C4-2B (cell line): ENCODE measurements around the gene OXGR1.

Experiments used
- H3K27ac ChIP-seq: fragments of 450-650 bp; 2 replicates; pipeline ENCODE4 v1.5.1; 2017
- ZFX ChIP-seq: fragments of 450-650 bp; IDR thresholded peaks from 2 replicates; pipeline ENCODE4 v1.6.1; 2017
- TF ChIP-seq, protein P1 (sequence below): fragments of 450-650 bp; conservative IDR thresholded peaks from 2 replicates; pipeline ENCODE4 v1.5.1; 2017; ENCODE audit warnings: mild to moderate bottlenecking

Gene OXGR1

DNA sequence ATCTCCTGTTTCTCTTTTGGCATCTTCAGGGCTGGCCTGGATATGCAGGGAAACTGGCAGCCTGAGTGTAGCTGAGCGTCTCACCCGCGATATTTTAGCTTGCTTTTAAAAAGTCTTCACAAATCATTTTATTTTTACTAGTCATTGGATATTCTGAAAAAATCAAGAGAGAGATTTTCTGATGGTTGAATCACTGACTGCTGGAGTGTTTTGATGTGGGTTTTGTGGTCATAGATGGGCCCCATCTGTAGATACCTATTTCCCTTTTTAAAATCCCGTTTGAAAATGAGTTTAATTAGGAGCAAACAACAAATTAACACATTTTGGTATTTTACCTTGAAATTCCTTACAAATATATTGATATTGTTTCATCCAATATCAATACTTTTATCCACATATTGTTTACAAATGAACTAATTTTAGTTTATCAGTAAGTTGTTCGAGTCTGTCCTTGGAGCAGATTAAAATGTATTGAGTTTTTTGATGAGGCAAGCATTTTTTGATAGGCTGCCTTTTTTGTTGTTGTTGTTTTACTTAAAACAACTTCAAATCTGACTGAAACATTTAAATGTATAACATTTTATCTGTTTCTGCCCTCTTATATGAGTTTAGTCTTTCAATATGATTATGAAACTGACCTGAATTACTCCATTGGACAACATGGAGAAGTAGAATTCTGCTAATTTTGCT, 21.5 kb upstream of the OXGR1 start:
- H3K27ac ChIP-seq = no peak overlapping the region

DNA sequence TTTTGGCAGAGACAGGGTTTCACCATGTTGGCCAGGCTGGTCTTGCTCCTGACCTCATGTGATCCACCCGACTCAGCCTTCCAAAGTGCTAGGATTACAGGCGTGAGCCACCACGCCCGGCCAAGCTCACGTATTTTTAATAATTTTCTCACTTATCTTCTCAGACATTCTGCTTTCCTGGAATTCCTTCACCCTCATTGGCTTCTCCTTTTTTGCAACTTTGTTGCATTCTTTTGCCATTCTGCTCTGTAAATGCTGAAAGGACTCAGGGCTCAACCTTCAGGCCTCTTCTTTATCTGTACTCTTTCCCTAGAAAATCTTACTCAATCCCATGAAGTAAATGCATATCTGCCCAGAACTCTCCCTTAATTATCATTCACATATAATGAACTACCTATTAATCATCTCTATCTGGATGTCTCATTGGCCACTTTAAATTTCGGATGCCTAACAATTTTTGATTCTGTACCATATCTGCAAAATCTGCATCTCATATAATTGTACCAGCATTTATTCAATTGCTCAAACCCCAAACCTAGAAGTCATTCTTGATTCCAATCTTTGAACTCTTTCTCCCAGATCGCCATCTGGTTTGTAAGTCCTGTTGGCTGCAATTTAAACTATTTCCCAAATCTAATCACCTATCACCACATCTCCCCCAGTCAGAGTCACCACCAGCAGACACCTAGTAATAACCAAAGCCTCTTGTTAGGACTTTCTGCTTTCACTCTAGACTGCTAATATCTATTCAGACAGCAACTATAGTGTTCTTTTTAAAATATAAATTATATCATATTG, 18.2 kb upstream of the OXGR1 start:
- TF ChIP-seq, protein P1, sequence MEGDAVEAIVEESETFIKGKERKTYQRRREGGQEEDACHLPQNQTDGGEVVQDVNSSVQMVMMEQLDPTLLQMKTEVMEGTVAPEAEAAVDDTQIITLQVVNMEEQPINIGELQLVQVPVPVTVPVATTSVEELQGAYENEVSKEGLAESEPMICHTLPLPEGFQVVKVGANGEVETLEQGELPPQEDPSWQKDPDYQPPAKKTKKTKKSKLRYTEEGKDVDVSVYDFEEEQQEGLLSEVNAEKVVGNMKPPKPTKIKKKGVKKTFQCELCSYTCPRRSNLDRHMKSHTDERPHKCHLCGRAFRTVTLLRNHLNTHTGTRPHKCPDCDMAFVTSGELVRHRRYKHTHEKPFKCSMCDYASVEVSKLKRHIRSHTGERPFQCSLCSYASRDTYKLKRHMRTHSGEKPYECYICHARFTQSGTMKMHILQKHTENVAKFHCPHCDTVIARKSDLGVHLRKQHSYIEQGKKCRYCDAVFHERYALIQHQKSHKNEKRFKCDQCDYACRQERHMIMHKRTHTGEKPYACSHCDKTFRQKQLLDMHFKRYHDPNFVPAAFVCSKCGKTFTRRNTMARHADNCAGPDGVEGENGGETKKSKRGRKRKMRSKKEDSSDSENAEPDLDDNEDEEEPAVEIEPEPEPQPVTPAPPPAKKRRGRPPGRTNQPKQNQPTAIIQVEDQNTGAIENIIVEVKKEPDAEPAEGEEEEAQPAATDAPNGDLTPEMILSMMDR = no peak
- no peak for TF ChIP-seq ZFX
- H3K27ac ChIP-seq = no peak overlapping the region

More for the DNA sequence above, 21.5 kb upstream of the OXGR1 start:
- no peak for TF ChIP-seq ZFX
- TF ChIP-seq, protein P1 = no peak

DNA sequence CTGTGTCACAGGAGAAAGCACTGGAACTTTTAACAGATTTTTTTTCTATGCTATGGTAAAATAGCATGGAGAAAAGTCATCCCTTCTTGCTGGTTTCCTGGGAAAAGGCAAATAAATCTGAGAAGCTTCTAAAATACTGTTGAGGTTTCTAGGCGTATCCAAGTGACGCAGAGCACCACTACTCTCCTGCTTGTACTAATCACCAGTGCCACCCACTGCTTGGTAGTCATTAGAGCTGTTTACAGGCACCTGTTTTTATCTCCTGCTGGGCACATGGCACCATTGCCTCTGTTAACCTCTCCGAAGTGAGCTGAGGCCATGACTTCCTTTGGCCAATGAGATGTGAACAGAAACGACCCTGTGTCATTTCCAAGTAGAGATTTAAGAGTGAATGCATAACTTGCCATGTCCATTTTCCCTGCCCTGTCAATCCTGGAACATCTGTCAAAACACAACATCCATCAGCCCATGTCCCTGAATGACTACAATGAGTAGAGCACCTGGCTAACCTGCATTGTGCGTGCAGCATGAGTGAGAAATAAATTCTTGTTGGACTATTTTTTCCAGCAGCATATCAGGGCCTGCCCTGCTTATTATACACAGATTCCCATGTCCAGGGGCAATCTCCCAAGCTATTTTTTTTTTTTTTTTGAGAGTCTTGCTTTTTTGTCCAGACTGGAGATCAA, 17.3 kb upstream of the OXGR1 start:
- no peak for TF ChIP-seq ZFX
- TF ChIP-seq, protein P1 = no peak
- no peak overlapping the region for H3K27ac ChIP-seq

DNA sequence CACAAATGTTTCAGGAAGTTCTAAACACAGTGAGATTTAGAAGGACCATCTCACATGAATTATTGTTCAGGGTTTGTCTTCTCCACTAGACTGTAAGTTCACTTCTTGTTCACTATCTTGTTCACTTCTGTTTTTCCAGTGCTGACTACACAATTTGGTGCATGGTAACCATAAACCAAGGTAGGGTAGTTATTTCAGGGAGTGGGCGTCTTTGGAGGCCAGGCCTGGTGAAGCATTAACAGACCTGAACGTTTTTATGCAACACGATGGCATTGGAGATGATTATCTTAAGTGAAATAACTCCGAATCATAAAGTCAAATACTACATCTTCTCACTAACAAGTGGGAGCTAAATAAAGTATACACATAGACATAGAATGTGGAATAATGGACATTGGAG, 14.4 kb upstream of the OXGR1 start:
- TF ChIP-seq, protein P1 = no peak
- no peak for TF ChIP-seq ZFX
- no peak overlapping the region for H3K27ac ChIP-seq

DNA sequence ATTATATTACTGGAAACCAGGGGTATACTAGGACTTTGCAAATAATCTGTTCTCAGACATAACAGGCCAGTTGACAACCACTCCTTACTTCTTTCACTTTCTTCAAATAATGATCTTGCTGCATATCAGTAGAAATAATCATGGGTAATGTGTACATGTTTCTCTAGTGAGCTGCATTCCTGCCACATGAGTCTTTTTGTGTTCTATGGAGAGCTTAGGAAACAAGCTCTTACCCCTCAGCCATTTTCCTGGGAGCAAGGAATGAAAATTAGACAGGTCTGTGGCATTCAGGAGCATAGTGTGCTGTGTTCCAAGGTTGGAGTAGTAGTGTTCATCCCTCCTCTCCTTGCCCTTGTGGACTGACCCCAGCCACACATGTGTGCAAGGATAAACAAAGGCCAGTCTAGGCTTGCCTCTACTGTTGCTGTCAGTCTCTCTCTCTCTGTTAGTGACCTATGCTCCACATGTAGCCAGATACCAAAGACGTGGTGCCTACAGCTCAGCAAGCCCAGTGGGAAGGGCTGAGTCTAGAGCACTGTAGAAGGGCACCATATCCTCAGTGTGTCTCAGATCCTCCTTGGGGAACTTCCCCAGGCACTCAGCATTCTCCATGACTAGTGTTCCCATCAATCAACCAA, 11.5 kb upstream of the OXGR1 start:
- no peak overlapping the region for H3K27ac ChIP-seq
- no peak for TF ChIP-seq ZFX
- TF ChIP-seq, protein P1 = no peak

DNA sequence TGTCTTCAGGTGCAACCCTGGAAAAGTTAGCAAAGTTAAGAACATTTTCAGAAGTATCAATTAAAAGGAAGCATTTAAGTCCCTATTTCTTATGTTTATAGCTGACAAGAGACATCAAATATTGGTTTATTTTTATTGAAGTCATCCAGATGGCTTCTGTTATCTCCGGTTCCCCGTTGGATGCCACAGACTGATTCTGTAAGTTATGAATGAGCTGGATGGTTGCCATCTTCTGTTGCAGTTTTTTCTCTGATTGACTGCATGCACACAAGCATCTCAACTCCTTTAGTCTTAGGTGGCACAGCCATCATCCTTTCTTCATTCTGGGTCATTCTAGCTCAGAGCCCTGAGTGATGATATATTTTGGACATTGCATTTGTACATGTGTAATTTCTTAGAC, 10.6 kb upstream of the OXGR1 start:
- no peak for TF ChIP-seq ZFX
- TF ChIP-seq, protein P1 = no peak
- H3K27ac ChIP-seq = no peak overlapping the region
